ENCODE data around the gene PRRX2. TPM values are rescaled to one million over a fixed set of nuclear protein-coding genes. Genes with fewer than 3 reads are reported as not detected.

The PRRX2 gene
- total and polyA plus RNA-seq, 9 of the 15 experiments (the other 6 are each of a cell fraction or from before 2014, with no cell fraction given) = 0.21 TPM; not detected in 8

DNA sequence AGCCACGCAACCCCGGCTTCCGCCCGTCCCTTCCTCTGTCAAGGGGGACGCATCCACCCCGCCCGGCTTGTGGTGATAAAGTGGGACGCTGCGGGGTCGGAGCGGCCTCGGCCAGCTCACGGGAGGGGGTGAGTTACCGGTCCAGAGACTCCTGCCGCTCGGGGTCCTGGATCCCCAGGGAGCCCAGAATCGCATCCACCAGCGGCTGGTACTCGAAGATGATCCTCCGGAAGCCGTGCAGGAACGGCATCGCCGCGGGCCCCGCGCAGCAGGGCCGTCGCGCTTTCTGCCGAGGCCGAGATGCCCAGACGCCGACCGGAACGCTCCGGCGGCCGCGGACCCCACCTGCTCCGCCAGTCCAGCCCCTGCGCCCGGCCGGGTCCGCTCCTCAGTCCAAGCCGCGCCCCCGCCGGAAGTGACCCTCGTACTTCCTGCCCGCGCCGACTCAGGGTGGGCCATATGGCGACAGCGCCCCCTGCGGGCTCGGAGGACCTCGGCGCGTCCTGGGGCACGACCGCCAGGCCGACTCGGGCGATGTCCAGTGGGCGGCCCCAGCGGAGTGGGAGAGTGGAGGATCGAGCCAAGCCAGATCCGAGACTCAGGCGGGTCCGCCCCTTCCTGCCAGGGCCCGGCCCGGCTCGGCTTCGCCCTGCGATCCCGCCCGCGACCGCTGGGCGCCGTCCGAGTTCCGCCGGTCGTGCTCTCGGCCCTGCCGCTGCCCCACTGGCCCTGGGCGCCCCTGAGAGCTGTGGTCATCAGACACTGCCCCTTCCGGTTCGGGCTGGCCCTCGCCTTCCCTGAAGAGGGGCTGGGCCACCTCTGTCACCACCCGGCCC lies 23.5 kb upstream of the PRRX2 start, which contains the start of gene ASB6 (continued):
- TF ChIP-seq, protein P1, sequence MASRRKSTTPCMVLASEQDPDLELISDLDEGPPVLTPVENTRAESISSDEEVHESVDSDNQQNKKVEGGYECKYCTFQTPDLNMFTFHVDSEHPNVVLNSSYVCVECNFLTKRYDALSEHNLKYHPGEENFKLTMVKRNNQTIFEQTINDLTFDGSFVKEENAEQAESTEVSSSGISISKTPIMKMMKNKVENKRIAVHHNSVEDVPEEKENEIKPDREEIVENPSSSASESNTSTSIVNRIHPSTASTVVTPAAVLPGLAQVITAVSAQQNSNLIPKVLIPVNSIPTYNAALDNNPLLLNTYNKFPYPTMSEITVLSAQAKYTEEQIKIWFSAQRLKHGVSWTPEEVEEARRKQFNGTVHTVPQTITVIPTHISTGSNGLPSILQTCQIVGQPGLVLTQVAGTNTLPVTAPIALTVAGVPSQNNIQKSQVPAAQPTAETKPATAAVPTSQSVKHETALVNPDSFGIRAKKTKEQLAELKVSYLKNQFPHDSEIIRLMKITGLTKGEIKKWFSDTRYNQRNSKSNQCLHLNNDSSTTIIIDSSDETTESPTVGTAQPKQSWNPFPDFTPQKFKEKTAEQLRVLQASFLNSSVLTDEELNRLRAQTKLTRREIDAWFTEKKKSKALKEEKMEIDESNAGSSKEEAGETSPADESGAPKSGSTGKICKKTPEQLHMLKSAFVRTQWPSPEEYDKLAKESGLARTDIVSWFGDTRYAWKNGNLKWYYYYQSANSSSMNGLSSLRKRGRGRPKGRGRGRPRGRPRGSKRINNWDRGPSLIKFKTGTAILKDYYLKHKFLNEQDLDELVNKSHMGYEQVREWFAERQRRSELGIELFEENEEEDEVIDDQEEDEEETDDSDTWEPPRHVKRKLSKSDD (conservative IDR thresholded peaks at IDR 0.05; ENCODE audit: low read length) = 0 out of 2 replicates have a peak, but pooled peaks have one; percentile 22
- TF ChIP-seq ZNF830 (CRISPR knock-in tag; IDR thresholded peaks at IDR 0.05) = no peak
- TF ChIP-seq ERF (CRISPR knock-in tag; IDR thresholded peaks at IDR 0.05) = no peak
- no peak for TF ChIP-seq ETV6 (IDR thresholded peaks at IDR 0.05; ENCODE audit: borderline replicate concordance in 1 of 2, low read depth in 2 of 2, low read length in 1 of 2)
- TF ChIP-seq ETV6 (CRISPR knock-in tag; IDR thresholded peaks at IDR 0.05; ENCODE audit: borderline replicate concordance) = no peak
- no peak for TF ChIP-seq ZNF133 (CRISPR knock-in tag; IDR thresholded peaks at IDR 0.05)
- TF ChIP-seq, protein P2, sequence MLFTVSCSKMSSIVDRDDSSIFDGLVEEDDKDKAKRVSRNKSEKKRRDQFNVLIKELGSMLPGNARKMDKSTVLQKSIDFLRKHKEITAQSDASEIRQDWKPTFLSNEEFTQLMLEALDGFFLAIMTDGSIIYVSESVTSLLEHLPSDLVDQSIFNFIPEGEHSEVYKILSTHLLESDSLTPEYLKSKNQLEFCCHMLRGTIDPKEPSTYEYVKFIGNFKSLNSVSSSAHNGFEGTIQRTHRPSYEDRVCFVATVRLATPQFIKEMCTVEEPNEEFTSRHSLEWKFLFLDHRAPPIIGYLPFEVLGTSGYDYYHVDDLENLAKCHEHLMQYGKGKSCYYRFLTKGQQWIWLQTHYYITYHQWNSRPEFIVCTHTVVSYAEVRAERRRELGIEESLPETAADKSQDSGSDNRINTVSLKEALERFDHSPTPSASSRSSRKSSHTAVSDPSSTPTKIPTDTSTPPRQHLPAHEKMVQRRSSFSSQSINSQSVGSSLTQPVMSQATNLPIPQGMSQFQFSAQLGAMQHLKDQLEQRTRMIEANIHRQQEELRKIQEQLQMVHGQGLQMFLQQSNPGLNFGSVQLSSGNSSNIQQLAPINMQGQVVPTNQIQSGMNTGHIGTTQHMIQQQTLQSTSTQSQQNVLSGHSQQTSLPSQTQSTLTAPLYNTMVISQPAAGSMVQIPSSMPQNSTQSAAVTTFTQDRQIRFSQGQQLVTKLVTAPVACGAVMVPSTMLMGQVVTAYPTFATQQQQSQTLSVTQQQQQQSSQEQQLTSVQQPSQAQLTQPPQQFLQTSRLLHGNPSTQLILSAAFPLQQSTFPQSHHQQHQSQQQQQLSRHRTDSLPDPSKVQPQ (CRISPR knock-in tag; IDR thresholded peaks at IDR 0.05; ENCODE audit: borderline replicate concordance) = no peak
- TF ChIP-seq OTX1 (CRISPR knock-in tag; IDR thresholded peaks at IDR 0.05) = no peak
- TF ChIP-seq CBX8 (IDR thresholded peaks at IDR 0.05; ENCODE audit: borderline replicate concordance, extremely low read depth, low read depth, low read length, poor library complexity, severe bottlenecking) = no peak
- TF ChIP-seq, protein P3, sequence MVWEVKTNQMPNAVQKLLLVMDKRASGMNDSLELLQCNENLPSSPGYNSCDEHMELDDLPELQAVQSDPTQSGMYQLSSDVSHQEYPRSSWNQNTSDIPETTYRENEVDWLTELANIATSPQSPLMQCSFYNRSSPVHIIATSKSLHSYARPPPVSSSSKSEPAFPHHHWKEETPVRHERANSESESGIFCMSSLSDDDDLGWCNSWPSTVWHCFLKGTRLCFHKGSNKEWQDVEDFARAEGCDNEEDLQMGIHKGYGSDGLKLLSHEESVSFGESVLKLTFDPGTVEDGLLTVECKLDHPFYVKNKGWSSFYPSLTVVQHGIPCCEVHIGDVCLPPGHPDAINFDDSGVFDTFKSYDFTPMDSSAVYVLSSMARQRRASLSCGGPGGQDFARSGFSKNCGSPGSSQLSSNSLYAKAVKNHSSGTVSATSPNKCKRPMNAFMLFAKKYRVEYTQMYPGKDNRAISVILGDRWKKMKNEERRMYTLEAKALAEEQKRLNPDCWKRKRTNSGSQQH (CRISPR knock-in tag; IDR thresholded peaks at IDR 0.05) = no peak
- peak; percentile 70 for TF ChIP-seq TCF3 (CRISPR knock-in tag; IDR thresholded peaks at IDR 0.05)
- peak; percentile 97 for TF ChIP-seq CTBP1 (IDR thresholded peaks at IDR 0.05; ENCODE audit: borderline replicate concordance)
- no peak for TF ChIP-seq ZNF436 (CRISPR knock-in tag; IDR thresholded peaks at IDR 0.05)
- TF ChIP-seq, protein P4, sequence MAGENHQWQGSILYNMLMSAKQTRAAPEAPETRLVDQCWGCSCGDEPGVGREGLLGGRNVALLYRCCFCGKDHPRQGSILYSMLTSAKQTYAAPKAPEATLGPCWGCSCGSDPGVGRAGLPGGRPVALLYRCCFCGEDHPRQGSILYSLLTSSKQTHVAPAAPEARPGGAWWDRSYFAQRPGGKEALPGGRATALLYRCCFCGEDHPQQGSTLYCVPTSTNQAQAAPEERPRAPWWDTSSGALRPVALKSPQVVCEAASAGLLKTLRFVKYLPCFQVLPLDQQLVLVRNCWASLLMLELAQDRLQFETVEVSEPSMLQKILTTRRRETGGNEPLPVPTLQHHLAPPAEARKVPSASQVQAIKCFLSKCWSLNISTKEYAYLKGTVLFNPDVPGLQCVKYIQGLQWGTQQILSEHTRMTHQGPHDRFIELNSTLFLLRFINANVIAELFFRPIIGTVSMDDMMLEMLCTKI (IDR thresholded peaks at IDR 0.05; ENCODE audit: partially characterized antibody) = no peak
- TF ChIP-seq ZNF778 (CRISPR knock-in tag; IDR thresholded peaks at IDR 0.05) = no peak
- TF ChIP-seq CREBBP (IDR thresholded peaks at IDR 0.05; ENCODE audit: low read depth, low read length) = no peak
- peak; percentile 96 for TF ChIP-seq CCNT2 (IDR thresholded peaks at IDR 0.05; ENCODE audit: borderline replicate concordance, extremely low read depth, insufficient read length, low read depth, low read length)
- no peak for TF ChIP-seq PHF21A (IDR thresholded peaks at IDR 0.05; ENCODE audit: borderline replicate concordance, low read depth)
- TF ChIP-seq ZBTB7A (IDR thresholded peaks at IDR 0.05; ENCODE audit: borderline replicate concordance, control insufficient read depth, low read depth, low read length) = peak; percentile 71; the same call in 1 of the 2 replicates

Measured in K562 (cell line).